ENCODE measurements around the gene CNIH3.

The CNIH3 gene

DNA sequence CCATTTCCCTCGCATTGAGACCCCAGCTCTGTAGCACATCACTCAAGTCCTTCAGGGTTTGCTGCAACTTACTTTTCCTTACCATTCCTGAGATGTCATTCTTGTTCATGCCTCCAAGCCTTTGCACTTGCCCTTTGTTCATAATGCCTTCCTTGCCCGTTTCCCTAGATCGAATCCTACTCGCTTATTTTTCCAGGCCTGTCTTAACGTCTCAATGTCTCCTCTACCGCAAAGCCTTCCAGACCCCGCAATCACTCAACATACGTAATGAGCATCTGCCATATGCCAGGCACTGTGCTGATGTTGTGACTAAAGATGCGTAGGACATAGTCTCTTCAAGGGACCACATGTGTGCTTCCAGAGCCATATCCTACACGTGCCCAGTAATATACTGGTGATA lies 31.1 kb upstream of the CNIH3 start:
- no peak for TF ChIP-seq ZFX (IDR thresholded peaks at IDR 0.05)
- TF ChIP-seq, protein P1, sequence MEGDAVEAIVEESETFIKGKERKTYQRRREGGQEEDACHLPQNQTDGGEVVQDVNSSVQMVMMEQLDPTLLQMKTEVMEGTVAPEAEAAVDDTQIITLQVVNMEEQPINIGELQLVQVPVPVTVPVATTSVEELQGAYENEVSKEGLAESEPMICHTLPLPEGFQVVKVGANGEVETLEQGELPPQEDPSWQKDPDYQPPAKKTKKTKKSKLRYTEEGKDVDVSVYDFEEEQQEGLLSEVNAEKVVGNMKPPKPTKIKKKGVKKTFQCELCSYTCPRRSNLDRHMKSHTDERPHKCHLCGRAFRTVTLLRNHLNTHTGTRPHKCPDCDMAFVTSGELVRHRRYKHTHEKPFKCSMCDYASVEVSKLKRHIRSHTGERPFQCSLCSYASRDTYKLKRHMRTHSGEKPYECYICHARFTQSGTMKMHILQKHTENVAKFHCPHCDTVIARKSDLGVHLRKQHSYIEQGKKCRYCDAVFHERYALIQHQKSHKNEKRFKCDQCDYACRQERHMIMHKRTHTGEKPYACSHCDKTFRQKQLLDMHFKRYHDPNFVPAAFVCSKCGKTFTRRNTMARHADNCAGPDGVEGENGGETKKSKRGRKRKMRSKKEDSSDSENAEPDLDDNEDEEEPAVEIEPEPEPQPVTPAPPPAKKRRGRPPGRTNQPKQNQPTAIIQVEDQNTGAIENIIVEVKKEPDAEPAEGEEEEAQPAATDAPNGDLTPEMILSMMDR (conservative IDR thresholded peaks at IDR 0.05): no peak
- no peak overlapping the region for H3K27ac ChIP-seq

DNA sequence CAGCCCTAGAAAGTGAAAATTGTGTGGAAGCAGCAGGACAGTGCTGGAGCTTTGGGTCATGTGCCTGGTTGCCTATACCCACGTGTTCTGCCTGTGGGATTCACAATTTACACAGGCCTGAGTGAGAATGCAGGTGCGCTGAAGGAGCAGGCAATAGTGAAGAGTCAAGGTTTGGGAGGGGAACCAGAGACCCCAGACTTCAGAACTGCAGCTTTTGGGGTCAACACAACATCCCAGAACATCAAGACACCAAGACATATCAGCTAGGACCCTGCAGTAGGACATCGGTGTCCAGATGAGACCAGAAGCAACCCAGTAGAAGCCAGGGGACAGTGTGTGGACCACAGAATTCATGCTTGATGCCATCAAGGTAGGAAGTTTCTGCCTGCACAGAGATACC lies 29.1 kb upstream of the CNIH3 start:
- no peak for TF ChIP-seq ZFX (IDR thresholded peaks at IDR 0.05)
- TF ChIP-seq, protein P1 (conservative IDR thresholded peaks at IDR 0.05): no peak
- no peak overlapping the region for H3K27ac ChIP-seq

DNA sequence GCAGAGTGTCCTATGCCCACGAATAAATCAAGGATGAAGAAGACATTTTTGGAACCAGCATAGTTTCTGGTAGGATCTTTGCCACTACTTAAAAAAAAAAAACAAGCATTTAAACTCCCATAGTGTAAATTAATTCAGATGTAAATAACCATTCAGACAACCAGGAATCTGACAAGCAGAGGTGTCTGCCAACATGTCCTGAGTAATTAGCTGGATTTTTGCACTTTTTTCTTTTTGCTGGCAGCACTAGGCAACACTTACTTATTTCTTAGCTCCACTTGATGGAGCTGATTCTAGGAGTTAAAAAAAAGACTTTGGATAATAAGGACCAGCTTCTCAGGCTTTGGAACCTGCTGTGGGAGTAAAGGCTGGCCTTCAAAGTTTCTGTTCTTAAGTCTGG lies 27.6 kb upstream of the CNIH3 start:
- TF ChIP-seq, protein P1 (conservative IDR thresholded peaks at IDR 0.05): no peak
- TF ChIP-seq ZFX (IDR thresholded peaks at IDR 0.05): no peak
- H3K27ac ChIP-seq: no peak overlapping the region

DNA sequence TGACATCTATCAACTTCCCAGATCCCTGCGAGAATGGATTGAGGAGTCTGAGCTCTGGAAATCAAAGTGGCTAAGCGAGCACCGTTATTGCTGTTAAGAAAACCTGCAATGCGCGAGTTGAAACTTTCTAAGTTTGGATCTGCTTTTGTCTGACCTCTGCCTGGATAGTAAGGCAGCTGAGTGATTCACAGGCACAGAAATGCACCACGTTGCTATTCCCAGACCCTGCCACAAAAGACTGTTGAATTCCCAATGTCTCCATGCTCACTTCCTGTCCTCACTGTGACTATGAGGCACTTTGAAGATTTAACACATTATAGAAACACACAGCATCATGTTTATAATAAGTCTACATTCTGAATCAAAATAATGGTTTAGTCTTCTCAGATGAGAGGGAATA lies 27.1 kb upstream of the CNIH3 start:
- H3K27ac ChIP-seq: no peak overlapping the region
- TF ChIP-seq ZFX (IDR thresholded peaks at IDR 0.05): no peak
- TF ChIP-seq, protein P1 (conservative IDR thresholded peaks at IDR 0.05): no peak

DNA sequence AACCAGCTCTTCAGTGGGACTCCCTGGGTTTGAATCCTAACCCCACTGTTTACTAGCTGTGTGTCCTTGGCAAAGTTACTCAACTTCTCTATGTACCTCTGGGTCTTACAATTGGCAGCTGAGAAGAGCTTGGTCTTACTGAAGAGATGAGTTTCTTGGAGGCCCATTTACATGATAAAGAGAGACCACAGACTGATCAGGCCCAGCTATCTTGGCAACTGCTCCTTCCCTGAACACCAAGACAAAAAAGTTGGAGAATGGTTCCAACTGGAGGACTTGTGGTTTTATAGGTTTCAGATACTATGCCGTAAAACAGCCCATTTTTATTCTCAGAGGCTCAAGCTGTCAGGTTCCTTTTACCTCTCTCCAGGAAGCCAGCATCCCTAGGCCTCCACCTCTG lies 24.8 kb upstream of the CNIH3 start:
- no peak for TF ChIP-seq ZFX (IDR thresholded peaks at IDR 0.05)
- TF ChIP-seq, protein P1 (conservative IDR thresholded peaks at IDR 0.05): no peak
- H3K27ac ChIP-seq: no peak overlapping the region

GRCh38 chr1:224592636-224593582 lies 23.2 kb upstream of the CNIH3 start:
- TF ChIP-seq, protein P1 (conservative IDR thresholded peaks at IDR 0.05): no peak
- TF ChIP-seq ZFX (IDR thresholded peaks at IDR 0.05): no peak
- H3K27ac ChIP-seq: no peak overlapping the region

DNA sequence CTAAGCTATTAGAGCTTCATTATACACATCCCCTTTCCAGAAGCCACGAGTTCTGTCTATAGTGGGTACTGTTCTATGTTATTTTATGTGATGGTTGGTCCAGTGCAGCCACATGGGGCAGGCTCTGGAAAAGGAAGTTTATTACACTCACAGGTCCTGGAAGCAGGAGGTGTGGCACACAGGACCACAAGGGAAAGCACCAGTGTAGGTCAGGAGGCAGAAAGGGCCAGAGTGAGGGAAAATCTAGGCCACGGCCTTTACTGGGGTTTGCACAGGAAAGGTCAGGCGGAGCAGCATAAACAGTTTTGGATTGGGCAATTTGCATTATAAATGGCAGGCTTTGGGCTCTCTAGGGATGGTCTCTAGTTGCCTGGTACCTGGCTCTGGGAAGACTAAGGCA lies 21.8 kb upstream of the CNIH3 start:
- no peak overlapping the region for H3K27ac ChIP-seq
- no peak for TF ChIP-seq ZFX (IDR thresholded peaks at IDR 0.05)
- TF ChIP-seq, protein P1 (conservative IDR thresholded peaks at IDR 0.05): no peak

Measured in C4-2B (cell line).